Astrocyte (in vitro differentiated cells and primary cell): ENCODE results near the gene SOX15. TPM values are rescaled to one million over a fixed set of nuclear protein-coding genes. Genes with fewer than 3 reads are reported as not detected.

Experiments
- DNase-seq: peaks from one replicate; pipeline ENCODE4 v3.0.0-alpha.2; 2010; ENCODE audit warnings: low read depth
- FAIRE-seq: peaks from 2 replicates; lab custom pipeline; 2011; peaks lifted over from hg19 to GRCh38; lab: Jason Lieb, UNC
- H2AFZ ChIP-seq: 2 replicates; pipeline ENCODE4 v1.6.0; 2012; ENCODE audit warnings: low read depth, low read length, inconsistent platforms
- H3K27ac ChIP-seq: 2 replicates; pipeline ENCODE4 v1.5.1; 2011; ENCODE audit warnings: low read depth, low read length, inconsistent platforms
- H3K27me3 ChIP-seq: 2 replicates; pipeline ENCODE4 v1.6.0; 2011; ENCODE audit warnings: low read length, inconsistent platforms; ENCODE audit not compliant: insufficient read depth
- H3K36me3 ChIP-seq: 2 replicates; pipeline ENCODE4 v1.5.1; 2011; ENCODE audit warnings: low read length, inconsistent platforms; ENCODE audit not compliant: insufficient read depth
- H3K4me1 ChIP-seq: 2 replicates; pipeline ENCODE4 v1.5.1; 2011; ENCODE audit warnings: low read length, inconsistent platforms; ENCODE audit not compliant: insufficient read depth
- H3K4me2 ChIP-seq: 2 replicates; pipeline ENCODE4 v1.6.0; 2012; ENCODE audit warnings: low read length, inconsistent platforms
- H3K4me3 ChIP-seq: 2 replicates; pipeline ENCODE4 v1.5.1; 2011; ENCODE audit warnings: low read depth, mild to moderate bottlenecking, low read length, inconsistent platforms; ENCODE audit not compliant: insufficient read depth
- H3K79me2 ChIP-seq: 2 replicates; pipeline ENCODE4 v1.6.0; 2012; ENCODE audit warnings: mild to moderate bottlenecking, low read length, inconsistent platforms; ENCODE audit not compliant: insufficient read depth
- H3K9ac ChIP-seq: 2 replicates; pipeline ENCODE4 v1.6.0; 2012; ENCODE audit warnings: mild to moderate bottlenecking, low read length, inconsistent platforms
- H3K9me3 ChIP-seq: 2 replicates; pipeline ENCODE4 v1.5.1; 2012; ENCODE audit warnings: low read depth, mild to moderate bottlenecking, low read length, inconsistent platforms; ENCODE audit not compliant: insufficient read depth
- H4K20me1 ChIP-seq: 2 replicates; pipeline ENCODE4 v1.6.0; 2012; ENCODE audit warnings: low read length, inconsistent platforms; ENCODE audit not compliant: insufficient read depth
- H3K27ac Mint-ChIP-seq: one replicate; pipeline ENCODE4 v1.8.0; 2021; ENCODE audit warnings: mild to moderate bottlenecking, mixed read lengths; ENCODE audit not compliant: unreplicated experiment
- H3K27me3 Mint-ChIP-seq: one replicate; pipeline ENCODE4 v1.8.0; 2021; ENCODE audit warnings: low read depth, mixed read lengths; ENCODE audit not compliant: unreplicated experiment
- H3K36me3 Mint-ChIP-seq: one replicate; pipeline ENCODE4 v1.8.0; 2021; ENCODE audit warnings: low read depth, mixed read lengths; ENCODE audit not compliant: unreplicated experiment
- H3K4me1 Mint-ChIP-seq: one replicate; pipeline ENCODE4 v1.8.0; 2021; ENCODE audit warnings: low read depth, mixed read lengths; ENCODE audit not compliant: unreplicated experiment
- H3K4me3 Mint-ChIP-seq: one replicate; pipeline ENCODE4 v1.8.0; 2021; ENCODE audit warnings: mild to moderate bottlenecking, moderate library complexity, mixed read lengths; ENCODE audit not compliant: unreplicated experiment
- H3K9me3 Mint-ChIP-seq: one replicate; pipeline ENCODE4 v1.8.0; 2021; ENCODE audit warnings: mild to moderate bottlenecking, mixed read lengths; ENCODE audit not compliant: unreplicated experiment
- CTCF ChIP-seq: IDR thresholded peaks from 2 replicates; pipeline ENCODE4 v1.5.1; 2011; ENCODE audit warnings: low read depth, mild to moderate bottlenecking, inconsistent platforms, low read length, moderate library complexity; ENCODE audit not compliant: insufficient read depth
- EZH2 ChIP-seq: IDR thresholded peaks from 2 replicates; pipeline ENCODE4 v1.6.1; 2012; ENCODE audit warnings: mild to moderate bottlenecking, low read length, inconsistent platforms; ENCODE audit not compliant: insufficient read depth
- total RNA-seq: library from RNA; stranded (reverse); gene quantifications from 2 replicates; pipeline ENCODE4 v1.2.1, GENCODE V29; 2021

Gene SOX15
- total RNA-seq, 1 donor from 2014 or later = 4.0 TPM

GRCh38 chr17:7590743-7591142 lies 849 bp upstream of the SOX15 start:
- Mint-ChIP-seq H3K4me3 (peak overlapping the region; percentile 54), H3K9me3 (no peaks in the 10 kb centered on the region), H3K27ac (peak overlapping the region; percentile 85), H3K4me1 (peaks cover 41% of the 10 kb centered on the region), H3K27me3 (no peaks in the 10 kb centered on the region), H3K36me3 (peaks cover 29% of the 10 kb centered on the region)
- peaks cover 28% of the 10 kb centered on the region for H3K79me2 ChIP-seq
- peak overlapping the region; percentile 82 for H3K27ac ChIP-seq
- FAIRE-seq = no peak
- peak overlapping the region; percentile 76 for H3K9ac ChIP-seq
- peaks cover 41% of the 10 kb centered on the region for H4K20me1 ChIP-seq
- no peaks in the 10 kb centered on the region for H3K27me3 ChIP-seq
- no peaks in the 10 kb centered on the region for H3K9me3 ChIP-seq
- TF ChIP-seq EZH2 (no peak), CTCF (no peak)
- peaks cover 31% of the 10 kb centered on the region for H3K36me3 ChIP-seq
- H3K4me2 ChIP-seq = peak overlapping the region; percentile 76
- no peak overlapping the region for H3K4me3 ChIP-seq
- no peak overlapping the region for H2AFZ ChIP-seq
- peaks cover 50% of the 10 kb centered on the region for H3K4me1 ChIP-seq
- DNase-seq = peak; percentile 60

GRCh38 chr17:7589204-7589868 lies 558 bp downstream of the SOX15 start:
- H3K27ac ChIP-seq = peak overlapping the region; percentile 22
- Mint-ChIP-seq H3K4me3 (peak overlapping the region; percentile 14), H3K9me3 (no peaks in the 10 kb centered on the region), H3K36me3 (peaks cover 24% of the 10 kb centered on the region), H3K4me1 (peaks cover 47% of the 10 kb centered on the region), H3K27ac (no peak overlapping the region), H3K27me3 (no peaks in the 10 kb centered on the region)
- peak; percentile 56 for TF ChIP-seq CTCF
- TF ChIP-seq EZH2 = no peak
- peaks cover 52% of the 10 kb centered on the region for H3K4me1 ChIP-seq
- no peak overlapping the region for H2AFZ ChIP-seq
- DNase-seq = peak; percentile 61
- H3K4me3 ChIP-seq = no peak overlapping the region
- peaks cover 41% of the 10 kb centered on the region for H4K20me1 ChIP-seq
- H3K9ac ChIP-seq = peak overlapping the region; percentile 68
- H3K4me2 ChIP-seq = peak overlapping the region; percentile 81
- peaks cover 17% of the 10 kb centered on the region for H3K36me3 ChIP-seq
- no peaks in the 10 kb centered on the region for H3K9me3 ChIP-seq
- H3K27me3 ChIP-seq = no peaks in the 10 kb centered on the region
- peaks cover 42% of the 10 kb centered on the region for H3K79me2 ChIP-seq
- FAIRE-seq = no peak

GRCh38 chr17:7588553-7589203 lies 1.2 kb downstream of the SOX15 start:
- Histone ChIP-seq H3K79me2 (peaks cover 45% of the 10 kb centered on the region), H3K27me3 (no peaks in the 10 kb centered on the region), H3K4me1 (peaks cover 55% of the 10 kb centered on the region), H3K4me3 (no peak overlapping the region), H3K27ac (peak overlapping the region; percentile 81), H4K20me1 (peaks cover 36% of the 10 kb centered on the region), H3K9ac (peak overlapping the region; percentile 68), H2AFZ (no peak overlapping the region), H3K4me2 (peak overlapping the region; percentile 81), H3K9me3 (no peaks in the 10 kb centered on the region), H3K36me3 (peaks cover 10% of the 10 kb centered on the region)
- Mint-ChIP-seq H3K27me3 (no peaks in the 10 kb centered on the region), H3K27ac (peak overlapping the region; percentile 94), H3K4me3 (no peak overlapping the region), H3K36me3 (peaks cover 23% of the 10 kb centered on the region), H3K9me3 (no peaks in the 10 kb centered on the region), H3K4me1 (peaks cover 50% of the 10 kb centered on the region)
- no peak for DNase-seq
- no peak for FAIRE-seq
- TF ChIP-seq CTCF (no peak), EZH2 (no peak)
